ENCODE measurements around the gene TFF2. TPM values are rescaled to one million over a fixed set of nuclear protein-coding genes. Genes with fewer than 3 reads are reported as not detected.

TFF2 gene
- total and polyA plus RNA-seq, 2 of the 4 experiments (the other 2 are of a cell fraction): not detected

DNA sequence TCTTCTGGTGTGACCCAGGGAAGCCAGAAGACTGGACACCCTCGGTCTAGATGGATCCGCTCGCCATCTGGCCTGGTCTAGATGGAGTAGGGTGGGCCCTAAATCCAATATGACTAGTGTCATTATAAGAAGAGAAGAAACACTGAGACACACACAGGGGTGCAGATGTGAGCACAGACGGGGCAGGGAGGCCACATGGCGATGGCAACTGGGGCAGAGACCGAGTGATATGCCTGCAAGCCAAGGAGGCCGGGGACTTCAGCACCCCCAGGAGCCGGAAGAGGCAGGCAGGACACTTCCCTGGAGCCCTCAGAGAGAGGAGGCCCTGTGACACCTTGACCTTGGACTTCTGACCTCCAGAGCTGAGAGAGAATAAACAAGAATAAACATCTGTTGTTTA lies 30.0 kb downstream of the TFF2 start:
- Histone ChIP-seq H3K36me3 (ENCODE audit: control insufficient read depth, insufficient read depth, low read length) (no peaks in the 10 kb centered on the region), H3K56ac (ENCODE audit: extremely low read depth, insufficient read depth, low read length) (no peak overlapping the region), H3K79me1 (ENCODE audit: low read depth in 1 of 2, low read length in 2 of 2) (no peaks in the 10 kb centered on the region), H4K8ac (ENCODE audit: low read depth in 2 of 2, low read length in 2 of 2) (no peak overlapping the region), H2AK9ac (replicated peaks; ENCODE audit: low read depth, low read length, poor library complexity) (no peak overlapping the region), H3K23ac (ENCODE audit: low read depth, low read length) (no peak overlapping the region), H3K4me2 (ENCODE audit: low read depth, low read length) (no peak overlapping the region), H3K27me3 (ENCODE audit: control insufficient read depth, insufficient read depth, low read length) (peaks cover 30% of the 10 kb centered on the region), H3K4me3 (ENCODE audit: insufficient read depth, low read depth, low read length) (no peak overlapping the region), H2BK20ac (ENCODE audit: low read depth, low read length) (no peak overlapping the region), H3K27ac (ENCODE audit: insufficient read depth, low read length) (no peak overlapping the region), H3K9me3 (ENCODE audit: control insufficient read depth, insufficient read depth, low read length) (no peaks in the 10 kb centered on the region), H2BK15ac (ENCODE audit: low read depth, low read length) (no peak overlapping the region), H3K4me1 (ENCODE audit: control insufficient read depth, insufficient read depth, low read length) (no peaks in the 10 kb centered on the region), H4K20me1 (ENCODE audit: insufficient read depth, low read length) (no peaks in the 10 kb centered on the region; the same call in 1 of the 2 replicates), H3K18ac (ENCODE audit: low read depth, low read length) (no peak overlapping the region), H2AFZ (replicated peaks; ENCODE audit: low read length, poor library complexity) (no peak overlapping the region), H3K4ac (ENCODE audit: low read depth, low read length) (no peak overlapping the region), H2BK5ac (ENCODE audit: low read depth, low read length, poor library complexity, severe bottlenecking) (no peak overlapping the region), H3K14ac (replicated peaks; ENCODE audit: low read depth, low read length) (no peak overlapping the region), H4K5ac (ENCODE audit: low read depth, low read length) (no peak overlapping the region), H3K9me1 (ENCODE audit: insufficient read depth, low read length) (no peaks in the 10 kb centered on the region), H2BK120ac (ENCODE audit: low read depth, low read length) (no peak overlapping the region), H3K9ac (ENCODE audit: low read depth, low read length) (no peak overlapping the region), H4K91ac (ENCODE audit: insufficient read depth, low read depth, low read length) (no peak overlapping the region), H2AK5ac (ENCODE audit: low read depth, low read length) (no peak overlapping the region)
- intact Hi-C loops (cut with micrococcal nuclease) (no loop called here), dilution Hi-C loops (cut with HindIII; ENCODE audit: low sequenced_read_pairs, unreplicated experiment) (no loop called here), in situ Hi-C loops (cut with MboI; ENCODE audit: low sequenced_read_pairs) (no loop called here)
- no peak for TF ChIP-seq RFX5 (IDR thresholded peaks at IDR 0.05; ENCODE audit: low read depth, low read length)
- TF ChIP-seq MAZ (IDR thresholded peaks at IDR 0.05; ENCODE audit: borderline replicate concordance, low read depth, low read length): no peak
- TF ChIP-seq, protein P1, sequence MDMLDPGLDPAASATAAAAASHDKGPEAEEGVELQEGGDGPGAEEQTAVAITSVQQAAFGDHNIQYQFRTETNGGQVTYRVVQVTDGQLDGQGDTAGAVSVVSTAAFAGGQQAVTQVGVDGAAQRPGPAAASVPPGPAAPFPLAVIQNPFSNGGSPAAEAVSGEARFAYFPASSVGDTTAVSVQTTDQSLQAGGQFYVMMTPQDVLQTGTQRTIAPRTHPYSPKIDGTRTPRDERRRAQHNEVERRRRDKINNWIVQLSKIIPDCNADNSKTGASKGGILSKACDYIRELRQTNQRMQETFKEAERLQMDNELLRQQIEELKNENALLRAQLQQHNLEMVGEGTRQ (IDR thresholded peaks at IDR 0.05; ENCODE audit: low read depth, low read length): no peak
- TF ChIP-seq CEBPB (IDR thresholded peaks at IDR 0.05; ENCODE audit: low read depth, low read length): no peak
- TF ChIP-seq FOS (IDR thresholded peaks at IDR 0.05; ENCODE audit: low read depth, low read length): no peak
- TF ChIP-seq CHD1 (IDR thresholded peaks at IDR 0.05; ENCODE audit: low read depth, low read length): no peak
- ChIA-PET POLR2A (ENCODE audit: unreplicated experiment) (no interaction called here), CTCF (no interaction called here)
- no TSS peak for BruUV-seq (replicated peaks)
- no peak for DNase-seq
- no peak for ATAC-seq (ENCODE audit: low read depth)
- 60% methylated on average over 3 of the region's 8 CpGs; no CpG with 5 or more reads in 1 of the 2 experiments for WGBS, 2 experiments (ENCODE audit: extremely low coverage in 2 of 2, insufficient read length in 1 of 2)
